ENCODE measurements around the gene FGF14. TPM values are rescaled to one million over a fixed set of nuclear protein-coding genes. Genes with fewer than 3 reads are reported as not detected.

The FGF14 gene
- polyA plus RNA-seq, 1 of the 3 experiments (the other 2 are of a cell fraction): 0.20 TPM

GRCh38 chr13:102280366-102280765 lies 121.5 kb downstream of the FGF14 start:
- no peak for DNase-seq
- Histone ChIP-seq H3K27me3 (ENCODE audit: insufficient read depth) (no peaks in the 10 kb centered on the region), H3F3A (replicated peaks; ENCODE audit: insufficient read depth) (no peaks in the 10 kb centered on the region), H2AFZ (ENCODE audit: low read depth) (no peak overlapping the region), H3K4me2 (no peak overlapping the region), H3K79me2 (ENCODE audit: insufficient read depth) (no peaks in the 10 kb centered on the region), H3K4me1 (ENCODE audit: control insufficient read depth in 1 of 2, insufficient read depth in 2 of 2, low read depth in 1 of 2, low read length in 1 of 2) (peaks cover 4 to 19% of the 10 kb centered on the region in 2 experiments; a peak in 3 of 4 replicates), H4K20me1 (ENCODE audit: insufficient read depth) (no peaks in the 10 kb centered on the region), H3K27ac (ENCODE audit: low read depth in 2 of 2, low read length in 1 of 2) (peak overlapping the region in 1 of 2 experiments; percentile 80; a peak in 2 of 4 replicates), H3K9me2 (no peaks in the 10 kb centered on the region), H3K4me3 (ENCODE audit: low read depth in 2 of 2, low read length in 1 of 2) (no peak overlapping the region), H3K36me3 (replicated peaks in 1 of 2; ENCODE audit: control insufficient read depth in 1 of 2, insufficient read depth in 2 of 2, low read length in 1 of 2) (no peaks in the 10 kb centered on the region), H3K9me3 (no peaks in the 10 kb centered on the region), H3K9ac (no peak overlapping the region)
- ChIA-PET CTCF (no interaction called here), POLR2A (no interaction called here)
- TF ChIP-seq IRF3 (IDR thresholded peaks at IDR 0.05; ENCODE audit: low read depth, low read length) (no peak), SIN3A (IDR thresholded peaks at IDR 0.05; ENCODE audit: borderline replicate concordance, low read depth, low read length) (no peak), NRF1 (IDR thresholded peaks at IDR 0.05; ENCODE audit: low read depth, low read length) (no peak), TEAD4 (IDR thresholded peaks at IDR 0.05; ENCODE audit: borderline replicate concordance, insufficient read depth) (no peak), FOXJ3 (CRISPR knock-in tag; IDR thresholded peaks at IDR 0.05) (no peak), EZH2phosphoT487 (IDR thresholded peaks at IDR 0.05; ENCODE audit: borderline replicate concordance, low read depth) (no peak), EP300 (IDR thresholded peaks at IDR 0.05; ENCODE audit: borderline replicate concordance in 1 of 2, low read depth in 1 of 2, low read length in 1 of 2) (no peak), FOSL2 (IDR thresholded peaks at IDR 0.05; ENCODE audit: borderline replicate concordance, low read depth) (no peak), TCF12 (IDR thresholded peaks at IDR 0.05) (no peak), JUND (IDR thresholded peaks at IDR 0.05) (no peak), YY1 (IDR thresholded peaks at IDR 0.05; ENCODE audit: low read depth) (no peak), CHD2 (IDR thresholded peaks at IDR 0.05; ENCODE audit: low read length, partially characterized antibody) (no peak), TAF1 (IDR thresholded peaks at IDR 0.05; ENCODE audit: borderline replicate concordance, low read depth, low read length) (no peak), GATA2 (CRISPR knock-in tag; IDR thresholded peaks at IDR 0.05) (no peak), POLR2AphosphoS5 (IDR thresholded peaks at IDR 0.05; ENCODE audit: low read depth, low read length) (no peak)

- DNase-seq: no peak
- no CpG with 5 or more reads among the region's 4 CpGs for WGBS (ENCODE audit: low lambda C conversion rate)
- no peaks in the 10 kb centered on the region for H4K20me1 ChIP-seq (ENCODE audit: insufficient read depth)
- ChIA-PET POLR2A (no interaction called here), CTCF (interaction anchor here (0.6 kb wide), 1 partner anchor 117 kb away, joined by 3 read pairs; no protein-coding TSS in a partner anchor)
- H3K9me2 ChIP-seq: no peaks in the 10 kb centered on the region
- H2AFZ ChIP-seq (ENCODE audit: low read depth): no peak overlapping the region
- no peaks in the 10 kb centered on the region for H3K27me3 ChIP-seq (ENCODE audit: insufficient read depth)
- H3K4me2 ChIP-seq: no peak overlapping the region
- H3K9me3 ChIP-seq: no peaks in the 10 kb centered on the region
- no peak overlapping the region for H3K4me3 ChIP-seq (ENCODE audit: low read depth in 2 of 2, low read length in 1 of 2)
- no peak overlapping the region for H3K9ac ChIP-seq
- peaks cover 4 to 21% of the 10 kb centered on the region in 2 experiments; a peak in 3 of 4 replicates for H3K4me1 ChIP-seq (ENCODE audit: control insufficient read depth in 1 of 2, insufficient read depth in 2 of 2, low read depth in 1 of 2, low read length in 1 of 2)
- no peaks in the 10 kb centered on the region for H3K36me3 ChIP-seq (replicated peaks in 1 of 2; ENCODE audit: control insufficient read depth in 1 of 2, insufficient read depth in 2 of 2, low read length in 1 of 2)
- H3K79me2 ChIP-seq (ENCODE audit: insufficient read depth): no peaks in the 10 kb centered on the region
- TF ChIP-seq TEAD4 (IDR thresholded peaks at IDR 0.05; ENCODE audit: borderline replicate concordance, insufficient read depth) (no peak), FOSL2 (IDR thresholded peaks at IDR 0.05; ENCODE audit: borderline replicate concordance, low read depth) (no peak), RCOR1 (IDR thresholded peaks at IDR 0.05; ENCODE audit: low read length) (no peak), ZBTB33 (IDR thresholded peaks at IDR 0.05; ENCODE audit: borderline replicate concordance, low read depth) (no peak), USF1 (IDR thresholded peaks at IDR 0.05; ENCODE audit: borderline replicate concordance, low read depth) (no peak)
- no peaks in the 10 kb centered on the region for H3F3A ChIP-seq (replicated peaks; ENCODE audit: insufficient read depth)
- H3K27ac ChIP-seq (ENCODE audit: low read depth in 2 of 2, low read length in 1 of 2): peak overlapping the region in 1 of 2 experiments; percentile 43; a peak in 1 of 4 replicates
These were observed 124.6 kb downstream of the FGF14 start for GRCh38 chr13:102277286-102277685.

Data from SK-N-SH (cell line).